Daoy (cell line): ENCODE measurements around the gene NEU3. TPM values are rescaled to one million over a fixed set of nuclear protein-coding genes. Genes with fewer than 3 reads are reported as not detected.

ENCODE experiments used
- DNase-seq: peaks from one replicate; pipeline ENCODE4 v3.0.0-alpha.2; 2015; ENCODE audit warnings: low read depth
- total RNA-seq: library from RNA; depleted of rRNA; stranded (reverse); fragments of >200 nt; shearing (Covaris generic); gene quantifications from 2 replicates; pipeline ENCODE4 v1.2.3, GENCODE V29; 2014; rRNA removed

Gene NEU3
- total RNA-seq, 1 experiment from 2014 or later: 17.7 TPM

DNA sequence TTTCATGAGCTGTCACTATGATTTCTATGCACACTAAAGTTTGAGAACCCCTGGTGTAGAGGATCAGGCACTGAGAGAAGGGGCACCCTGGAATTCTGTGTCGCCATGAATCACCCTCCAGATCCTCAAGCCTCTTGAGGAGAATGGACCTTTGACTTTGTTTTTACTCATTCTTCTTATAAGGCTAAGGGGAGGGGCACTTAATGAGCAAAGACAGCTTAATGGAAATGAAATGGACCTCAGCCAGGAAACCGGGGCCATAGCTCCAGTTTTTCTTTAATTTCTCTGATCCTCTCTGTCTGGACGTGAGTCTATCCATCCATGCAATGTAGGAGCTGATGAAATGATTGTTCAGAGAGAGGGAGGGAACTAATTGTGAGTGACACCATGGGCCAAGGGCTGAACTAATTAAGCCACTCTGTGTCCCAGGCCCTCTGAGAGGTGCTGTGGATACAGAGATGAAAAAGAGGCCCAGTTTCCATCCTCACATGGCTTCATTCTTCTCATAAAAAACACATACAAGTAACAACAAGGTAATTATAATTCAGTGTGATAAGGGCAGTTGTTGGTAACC is 75.1 kb downstream of the NEU3 start:
- peak; percentile 34 for DNase-seq

DNA sequence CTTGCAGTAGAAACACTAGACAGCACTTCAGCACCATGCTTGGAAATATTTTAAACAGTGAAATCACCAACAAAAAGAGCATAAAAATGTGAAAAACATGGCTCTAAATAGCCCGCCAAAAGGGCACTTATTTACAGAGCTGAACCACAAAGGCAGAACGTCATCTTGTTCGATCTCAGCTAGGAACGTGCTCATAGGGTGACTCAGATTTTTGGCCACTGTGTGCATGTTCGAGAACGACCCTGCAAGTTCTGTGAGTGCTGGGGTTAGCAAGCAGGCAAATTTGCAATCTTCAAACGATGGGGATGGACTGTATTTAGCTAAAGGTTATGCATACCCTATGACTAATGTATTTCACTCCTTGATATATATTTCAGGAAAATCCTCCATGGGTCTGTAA is 77.3 kb downstream of the NEU3 start:
- DNase-seq: peak; percentile 41

Other genes starting within 250 kb of the NEU3 start
- gene RNF169, start 240.1 kb upstream of the NEU3 start, total RNA-seq: 5.0 and 5.8 TPM in 2 replicates
- gene XRRA1, start 39.8 kb upstream of the NEU3 start, total RNA-seq: 5.6 and 9.7 TPM in 2 replicates
- gene SPCS2, start 39.7 kb upstream of the NEU3 start, total RNA-seq: 21.1 and 46.8 TPM in 2 replicates
- under 0.01 TPM in 1 of 2 replicates, not detected in the other for gene OR2AT4, start 107.9 kb downstream of the NEU3 start, total RNA-seq
- gene SLCO2B1, start 162.2 kb downstream of the NEU3 start, total RNA-seq: 0.15 and 0.51 TPM in 2 replicates